ENCODE results near the gene CNTNAP2. TPM values are rescaled to one million over a fixed set of nuclear protein-coding genes. Genes with fewer than 3 reads are reported as not detected.

The CNTNAP2 gene
- total and polyA plus RNA-seq, 8 donors = 0.94 to 42.5 (median 38.6) TPM

GRCh38 chr7:147412109-147412508, 1295.5 kb downstream of the CNTNAP2 start:
- no peaks in the 10 kb centered on the region for H3K27me3 ChIP-seq
- no peaks in the 10 kb centered on the region for H3K36me3 ChIP-seq
- no peaks in the 10 kb centered on the region for H3K4me1 ChIP-seq
- intact Hi-C loops (cut with DNase I) = no loop called here
- no peak overlapping the region for H3K27ac ChIP-seq
- ATAC-seq (no peak), DNase-seq (peak in 1 of 4 donors; percentile 31)
- TF ChIP-seq CTCF (IDR thresholded peaks at IDR 0.05) = no peak
- no peak overlapping the region for H3K4me3 ChIP-seq
- peaks cover 0 to 5% of the 10 kb centered on the region in 2 donors for H3K9me3 ChIP-seq

- intact Hi-C loops (cut with DNase I) = no loop called here
- Histone ChIP-seq H3K27me3 (no peaks in the 10 kb centered on the region), H3K4me3 (no peak overlapping the region), H3K9me3 (peaks cover 0 to 2% of the 10 kb centered on the region in 2 donors), H3K36me3 (no peaks in the 10 kb centered on the region), H3K27ac (peak overlapping the region in 1 of 2 donors; percentile 63), H3K4me1 (no peaks in the 10 kb centered on the region)
- ATAC-seq = peak; percentile 74
- TF ChIP-seq CTCF (IDR thresholded peaks at IDR 0.05) = no peak
- peak in 1 of 4 donors; percentile 43 for DNase-seq
These were observed 1296.4 kb downstream of the CNTNAP2 start for GRCh38 chr7:147412782-147413556.

GRCh38 chr7:147413557-147413870, 1296.9 kb downstream of the CNTNAP2 start:
- no peak for TF ChIP-seq CTCF (IDR thresholded peaks at IDR 0.05)
- no peak for DNase-seq
- Histone ChIP-seq H3K4me1 (no peaks in the 10 kb centered on the region), H3K9me3 (peaks cover 0 to 1% of the 10 kb centered on the region in 2 donors), H3K27me3 (no peaks in the 10 kb centered on the region), H3K36me3 (no peaks in the 10 kb centered on the region), H3K4me3 (no peak overlapping the region), H3K27ac (peak overlapping the region in 1 of 2 donors; percentile 63)
- intact Hi-C loops (cut with DNase I) = no loop called here
- ATAC-seq = no peak

- intact Hi-C loops (cut with DNase I) = no loop called here
- H3K4me3 ChIP-seq = no peak overlapping the region
- H3K36me3 ChIP-seq = no peaks in the 10 kb centered on the region
- DNase-seq = no peak
- H3K4me1 ChIP-seq = no peaks in the 10 kb centered on the region
- ATAC-seq = no peak
- H3K9me3 ChIP-seq = no peaks in the 10 kb centered on the region
- no peaks in the 10 kb centered on the region for H3K27me3 ChIP-seq
- H3K27ac ChIP-seq = no peak overlapping the region
- no peak for TF ChIP-seq CTCF (IDR thresholded peaks at IDR 0.05)
These were observed 1299.4 kb downstream of the CNTNAP2 start for GRCh38 chr7:147415991-147416390.

- intact Hi-C loops (cut with DNase I) = no loop called here
- H3K36me3 ChIP-seq = no peaks in the 10 kb centered on the region
- DNase-seq = no peak
- no peak for TF ChIP-seq CTCF (IDR thresholded peaks at IDR 0.05)
- no peak for ATAC-seq
- H3K27ac ChIP-seq = no peak overlapping the region
- no peaks in the 10 kb centered on the region for H3K4me1 ChIP-seq
- H3K27me3 ChIP-seq = no peaks in the 10 kb centered on the region
- H3K9me3 ChIP-seq = no peaks in the 10 kb centered on the region
- H3K4me3 ChIP-seq = no peak overlapping the region
These were observed 1302.4 kb downstream of the CNTNAP2 start for GRCh38 chr7:147418966-147419365.

All from left lung (tissue), 10 donors.